ENCODE data around the gene KIF1C. TPM values are rescaled to one million over a fixed set of nuclear protein-coding genes. Genes with fewer than 3 reads are reported as not detected.
A peak's percentile ranks its signal among the peaks of the same experiment; 100 is the strongest.
"Not testable (repeated sequence)": the region's sequence is repeated elsewhere in the genome, so short reads cannot be mapped to it uniquely, and the experiment has no call there.

Gene KIF1C
- total RNA-seq, 1 donor from 2014 or later = 62.3 TPM

DNA sequence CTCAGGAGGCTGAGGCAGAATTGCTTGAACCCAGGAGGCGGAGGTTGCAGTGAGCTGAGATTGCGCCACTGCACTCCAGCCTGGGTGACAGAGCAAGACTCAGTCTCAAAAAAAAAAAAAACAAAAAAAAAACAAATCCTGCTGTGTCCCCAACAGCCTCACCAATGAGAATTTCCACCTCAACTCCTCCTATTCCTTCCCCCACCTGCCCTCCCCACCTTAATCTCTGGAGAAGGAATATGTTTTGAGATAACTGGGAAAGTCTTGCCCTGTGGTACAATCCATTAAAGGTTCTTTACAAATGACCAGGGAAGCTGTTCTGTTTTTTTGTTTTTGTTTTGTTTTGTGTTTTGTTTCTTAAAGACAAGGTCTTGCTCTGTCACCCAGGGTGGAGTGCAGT, 32.4 kb downstream of the KIF1C start:
- DNase-seq; H3K36me3 Mint-ChIP-seq (ENCODE audit: low read depth); H3K9me3 Mint-ChIP-seq; H3K27me3 Mint-ChIP-seq: not testable (repeated sequence)
- intact Hi-C loops (cut with micrococcal nuclease) = loop anchor here (2.0 kb wide), 2 partner anchors 19 to 43 kb away; partner anchors contain the start of gene CAMTA2
- Mint-ChIP-seq H3K4me3 (peak overlapping the region; percentile 81), H3K4me1 (peaks cover 22% of the 10 kb centered on the region), H3K27ac (peak overlapping the region; percentile 92)

DNA sequence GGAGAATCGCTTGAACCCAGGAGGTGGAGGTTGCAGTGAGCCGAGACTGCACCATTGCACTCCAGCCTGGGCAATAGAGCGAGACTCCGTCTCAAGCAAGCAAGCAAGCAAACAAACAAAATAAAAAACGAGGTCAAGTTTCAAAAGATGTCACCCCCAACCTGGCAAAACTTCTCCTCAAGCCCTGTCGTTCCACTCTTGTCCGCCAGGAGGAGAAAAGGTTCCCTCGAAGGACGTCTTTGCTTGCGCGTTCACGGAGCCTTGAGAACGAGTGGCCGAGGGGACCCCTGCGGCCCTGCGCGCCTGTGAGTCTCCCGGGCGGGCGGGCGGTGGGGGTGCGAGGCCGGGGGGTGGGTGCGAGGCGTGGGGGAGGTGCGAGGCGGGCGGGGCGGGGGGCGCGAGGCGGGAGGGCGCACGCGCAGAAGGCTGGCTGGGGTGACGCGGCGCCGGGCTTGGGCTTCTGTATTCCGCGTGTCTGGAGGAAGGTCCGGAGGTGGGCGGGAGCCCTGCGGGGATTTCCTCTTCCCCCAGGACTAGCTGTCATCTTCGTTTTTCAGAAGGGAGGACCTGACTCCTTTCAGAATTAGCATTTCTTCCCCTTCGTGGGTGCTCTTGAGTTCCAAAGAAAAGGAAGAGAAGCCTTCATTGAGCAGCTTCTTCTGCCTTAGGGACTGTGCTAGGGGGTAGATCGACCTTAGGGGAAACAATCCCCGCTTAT, 33.8 kb downstream of the KIF1C start:
- intact Hi-C loops (cut with micrococcal nuclease) = loop anchor here (1.0 to 2.0 kb wide), 3 partner anchors 17 to 45 kb away; partner anchors contain the start of gene CAMTA2

DNA sequence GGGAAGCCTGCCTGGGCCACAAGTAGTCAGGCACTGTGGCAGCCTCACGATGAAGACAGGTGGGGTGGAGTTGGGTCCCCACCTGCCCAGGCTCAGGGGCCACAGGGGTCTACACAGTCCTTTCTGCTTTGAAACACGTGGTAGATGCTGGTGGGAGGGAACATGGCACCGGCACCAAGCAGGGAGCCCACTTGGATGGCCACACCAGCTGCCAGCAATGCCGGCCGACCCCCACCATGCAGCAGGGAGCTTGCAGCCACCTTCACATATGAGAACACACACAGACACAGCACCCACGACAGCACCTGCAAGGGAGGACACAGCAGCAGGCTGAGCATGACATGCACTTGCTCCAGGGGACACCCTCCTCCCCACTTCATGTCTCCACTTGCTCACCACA, 35.1 kb downstream of the KIF1C start:
- H3K27ac Mint-ChIP-seq = peak overlapping the region; percentile 34
- DNase-seq = no peak
- peaks cover 2% of the 10 kb centered on the region for H3K27me3 Mint-ChIP-seq
- no peaks in the 10 kb centered on the region for H3K9me3 Mint-ChIP-seq
- peaks cover 2% of the 10 kb centered on the region for H3K36me3 Mint-ChIP-seq (ENCODE audit: low read depth)
- intact Hi-C loops (cut with micrococcal nuclease) = no loop called here
- H3K4me3 Mint-ChIP-seq = no peak overlapping the region
- peaks cover 22% of the 10 kb centered on the region for H3K4me1 Mint-ChIP-seq

More for the DNA sequence above, 33.8 kb downstream of the KIF1C start:
- peak overlapping the region; percentile 81 for H3K4me3 Mint-ChIP-seq
- H3K9me3 Mint-ChIP-seq = no peaks in the 10 kb centered on the region
- peak overlapping the region; percentile 92 for H3K27ac Mint-ChIP-seq
- peaks cover 2% of the 10 kb centered on the region for H3K36me3 Mint-ChIP-seq (ENCODE audit: low read depth)
- peaks cover 22% of the 10 kb centered on the region for H3K4me1 Mint-ChIP-seq
- H3K27me3 Mint-ChIP-seq = peaks cover 2% of the 10 kb centered on the region
- DNase-seq = peak; percentile 95

DNA sequence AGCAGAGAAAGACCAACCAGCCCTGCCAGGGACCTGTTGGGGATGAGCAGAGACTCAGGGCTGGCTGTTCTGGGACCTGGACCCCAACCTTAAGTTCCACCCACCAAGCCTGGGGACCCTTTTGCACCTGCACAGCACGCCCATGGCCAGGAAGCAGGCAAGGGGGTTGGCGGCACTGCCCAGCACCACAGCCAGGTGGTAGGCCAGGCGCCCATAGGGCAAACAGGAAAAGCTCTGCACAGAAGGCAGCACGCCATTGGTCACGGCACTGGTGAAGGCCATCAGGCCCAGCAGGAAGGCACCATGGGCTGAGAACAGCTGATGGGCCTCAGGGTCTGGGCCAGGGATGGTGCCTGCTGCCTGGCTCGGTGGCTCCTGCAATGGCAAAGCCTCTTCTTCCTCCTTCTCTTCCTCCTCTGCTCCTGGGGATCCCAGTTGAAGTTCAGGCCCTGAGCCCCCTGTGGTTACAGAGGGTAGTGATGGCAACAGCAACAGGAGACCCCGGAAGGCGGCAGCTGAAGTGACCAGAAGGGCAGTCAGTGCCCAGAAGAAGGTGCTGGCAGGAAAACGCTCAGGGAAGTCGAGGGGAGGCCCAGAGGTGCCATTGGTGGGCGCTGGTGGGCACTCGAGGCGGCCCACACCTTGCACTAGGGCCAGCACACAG, 35.7 kb downstream of the KIF1C start:
- Mint-ChIP-seq H3K4me1 (peaks cover 22% of the 10 kb centered on the region), H3K27ac (no peak overlapping the region), H3K36me3 (ENCODE audit: low read depth) (peaks cover 2% of the 10 kb centered on the region), H3K9me3 (no peaks in the 10 kb centered on the region), H3K4me3 (no peak overlapping the region), H3K27me3 (peaks cover 2% of the 10 kb centered on the region)
- intact Hi-C loops (cut with micrococcal nuclease) = no loop called here
- DNase-seq = no peak

GRCh38 chr17:5034063-5034462, 36.3 kb downstream of the KIF1C start:
- peaks cover 22% of the 10 kb centered on the region for H3K4me1 Mint-ChIP-seq
- H3K27me3 Mint-ChIP-seq = peaks cover 2% of the 10 kb centered on the region
- peaks cover 2% of the 10 kb centered on the region for H3K36me3 Mint-ChIP-seq (ENCODE audit: low read depth)
- no peak overlapping the region for H3K27ac Mint-ChIP-seq
- intact Hi-C loops (cut with micrococcal nuclease) = no loop called here
- DNase-seq = no peak
- no peaks in the 10 kb centered on the region for H3K9me3 Mint-ChIP-seq
- H3K4me3 Mint-ChIP-seq = no peak overlapping the region

DNA sequence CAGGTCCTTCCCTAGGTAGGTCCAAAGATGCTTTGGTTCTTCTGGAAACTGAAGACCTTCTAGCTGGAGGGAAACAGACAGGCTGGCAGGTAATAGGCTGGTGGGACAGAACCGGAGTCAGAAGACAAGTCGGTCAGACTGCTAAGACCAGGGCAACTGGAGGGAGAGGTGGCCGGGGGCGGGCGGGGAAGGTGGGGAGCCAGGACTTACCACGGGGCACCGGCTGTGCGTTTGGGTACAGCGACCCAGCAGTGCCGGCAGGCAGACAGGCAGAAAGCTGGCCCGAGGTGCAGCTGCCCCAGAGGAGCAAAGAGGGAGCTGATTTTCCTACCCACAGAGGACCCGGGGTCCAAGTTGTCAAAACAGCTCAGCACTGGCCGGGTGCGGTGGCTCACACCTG, 36.9 kb downstream of the KIF1C start:
- DNase-seq = no peak
- no peak overlapping the region for H3K4me3 Mint-ChIP-seq
- no peak overlapping the region for H3K27ac Mint-ChIP-seq
- H3K4me1 Mint-ChIP-seq = peaks cover 22% of the 10 kb centered on the region
- no peaks in the 10 kb centered on the region for H3K9me3 Mint-ChIP-seq
- H3K36me3 Mint-ChIP-seq (ENCODE audit: low read depth) = peaks cover 2% of the 10 kb centered on the region
- intact Hi-C loops (cut with micrococcal nuclease) = no loop called here
- H3K27me3 Mint-ChIP-seq = peaks cover 2% of the 10 kb centered on the region

- DNase-seq = no peak
- no peak within 1 kb of the TSS for H3K4me3 Mint-ChIP-seq
- H3K27me3 Mint-ChIP-seq = peaks cover 2% of the 10 kb centered on the region
- peaks cover 3% of the 10 kb centered on the region for H3K36me3 Mint-ChIP-seq (ENCODE audit: low read depth)
- no peak within 1 kb of the TSS for H3K27ac Mint-ChIP-seq
- intact Hi-C loops (cut with micrococcal nuclease) = no loop called here
- no peaks in the 10 kb centered on the region for H3K9me3 Mint-ChIP-seq
- H3K4me1 Mint-ChIP-seq = peaks cover 23% of the 10 kb centered on the region
These were observed 37.6 kb downstream of the KIF1C start, which contains the start of gene SLC52A1 for GRCh38 chr17:5035315-5035714. Gene SLC52A1, minus strand, starts transcription at chr17:5035426. Its CDS starts 820 bp downstream, at chr17:5034606.

DNA sequence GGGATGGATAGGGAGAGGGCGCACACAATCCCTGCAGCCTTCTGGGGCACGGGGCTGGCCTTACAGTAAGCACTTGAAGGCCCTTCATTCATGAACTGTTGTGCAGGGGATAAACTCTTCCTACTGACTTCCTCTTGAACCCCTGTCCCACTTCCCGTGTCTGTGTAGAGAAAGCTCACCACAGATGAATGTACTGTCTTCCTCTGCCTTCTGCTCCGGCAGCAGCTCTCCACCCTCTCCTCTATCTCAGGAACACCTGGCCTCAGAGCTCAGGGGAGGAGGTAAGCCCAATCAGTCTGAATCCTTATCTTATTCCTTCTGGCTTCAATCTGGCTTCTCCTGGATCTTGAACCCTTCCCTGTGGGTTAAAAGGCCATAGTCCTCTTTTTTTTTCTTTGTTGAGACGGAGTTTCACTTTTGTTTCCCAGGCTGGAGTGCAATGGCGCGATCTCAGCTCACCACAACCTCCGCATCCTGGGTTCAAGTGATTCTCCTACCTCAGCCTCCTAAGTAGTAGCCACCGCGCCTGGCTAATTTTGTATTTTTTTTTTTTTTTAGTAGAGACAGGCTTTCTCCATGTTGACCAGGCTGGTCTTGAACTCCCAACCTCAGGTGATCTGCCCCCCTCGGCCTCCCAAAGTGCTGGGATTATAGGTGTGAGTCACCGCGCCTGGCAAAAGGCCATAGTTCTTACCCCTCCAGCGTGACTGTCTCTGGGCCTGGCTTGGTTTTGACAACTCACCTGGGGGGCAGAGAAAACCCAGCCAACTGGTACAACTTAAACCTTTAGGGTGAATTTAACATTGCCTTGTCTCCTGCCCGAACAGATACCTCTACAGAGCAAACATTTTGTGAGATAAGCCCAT, 44.6 kb downstream of the KIF1C start:
- intact Hi-C loops (cut with micrococcal nuclease) = no loop called here
- peak overlapping the region; percentile 85 for H3K4me3 Mint-ChIP-seq
- H3K4me1 Mint-ChIP-seq = peaks cover 36% of the 10 kb centered on the region

DNA sequence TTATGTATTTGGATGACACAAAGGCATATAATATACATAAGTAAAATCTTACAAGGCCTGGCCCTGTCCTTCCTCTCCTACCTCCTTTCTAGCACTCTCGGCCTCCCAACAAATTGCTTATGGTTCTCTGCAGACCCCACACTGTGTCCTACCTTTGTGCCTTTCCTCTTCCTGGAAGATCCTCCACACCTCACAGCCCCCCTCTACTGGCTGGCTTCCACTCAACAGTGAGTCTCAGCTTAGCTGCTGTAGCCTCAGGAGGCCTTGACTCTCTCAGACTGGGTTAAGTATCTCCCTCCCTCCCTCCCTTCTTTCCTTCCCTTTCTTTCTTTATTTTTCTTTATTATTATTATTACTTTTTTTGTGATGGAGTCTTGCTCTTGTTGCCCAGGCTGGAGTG, 45.8 kb downstream of the KIF1C start:
- Mint-ChIP-seq H3K4me3 (peak overlapping the region; percentile 77), H3K9me3 (no peaks in the 10 kb centered on the region), H3K36me3 (ENCODE audit: low read depth) (peaks cover 15% of the 10 kb centered on the region), H3K27me3 (no peaks in the 10 kb centered on the region), H3K27ac (peak overlapping the region; percentile 85), H3K4me1 (peaks cover 45% of the 10 kb centered on the region)
- no peak for DNase-seq
- intact Hi-C loops (cut with micrococcal nuclease) = no loop called here

More for the DNA sequence above, 44.6 kb downstream of the KIF1C start:
- Mint-ChIP-seq H3K9me3 (no peaks in the 10 kb centered on the region), H3K36me3 (ENCODE audit: low read depth) (peaks cover 12% of the 10 kb centered on the region), H3K27me3 (no peaks in the 10 kb centered on the region), H3K27ac (peak overlapping the region; percentile 92)
- DNase-seq = peak; percentile 82

GRCh38 chr17:5044630-5045029, 46.9 kb downstream of the KIF1C start:
- H3K36me3 Mint-ChIP-seq (ENCODE audit: low read depth) = peaks cover 15% of the 10 kb centered on the region
- no peak overlapping the region for H3K4me3 Mint-ChIP-seq
- no peaks in the 10 kb centered on the region for H3K9me3 Mint-ChIP-seq
- DNase-seq = no peak
- H3K27ac Mint-ChIP-seq = no peak overlapping the region
- intact Hi-C loops (cut with micrococcal nuclease) = no loop called here
- H3K4me1 Mint-ChIP-seq = peaks cover 50% of the 10 kb centered on the region
- H3K27me3 Mint-ChIP-seq = no peaks in the 10 kb centered on the region

DNA sequence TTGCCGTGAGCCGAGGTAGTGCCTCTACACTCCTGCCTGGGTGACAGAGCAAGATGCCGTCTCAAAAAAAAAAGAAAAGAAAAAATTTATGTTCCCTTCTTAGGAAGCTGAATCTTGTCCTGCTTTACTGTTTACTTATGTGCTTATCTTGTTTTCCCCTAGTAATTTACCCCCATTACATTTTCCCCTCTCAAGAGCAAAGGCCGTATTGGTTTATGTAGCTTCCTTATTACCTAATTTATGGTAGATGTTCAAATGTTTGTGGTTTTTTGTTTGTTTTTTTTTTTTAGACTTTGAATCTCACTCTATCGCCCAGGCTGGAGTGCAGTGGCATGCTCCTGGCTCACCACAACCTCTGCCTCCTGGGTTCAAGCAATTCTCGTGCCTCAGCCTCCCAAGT, 47.7 kb downstream of the KIF1C start:
- Mint-ChIP-seq H3K27me3 (no peaks in the 10 kb centered on the region), H3K27ac (peak overlapping the region; percentile 52), H3K9me3 (no peaks in the 10 kb centered on the region), H3K4me3 (peak overlapping the region; percentile 37), H3K36me3 (ENCODE audit: low read depth) (peaks cover 14% of the 10 kb centered on the region), H3K4me1 (peaks cover 51% of the 10 kb centered on the region)
- intact Hi-C loops (cut with micrococcal nuclease) = no loop called here
- no peak for DNase-seq

DNA sequence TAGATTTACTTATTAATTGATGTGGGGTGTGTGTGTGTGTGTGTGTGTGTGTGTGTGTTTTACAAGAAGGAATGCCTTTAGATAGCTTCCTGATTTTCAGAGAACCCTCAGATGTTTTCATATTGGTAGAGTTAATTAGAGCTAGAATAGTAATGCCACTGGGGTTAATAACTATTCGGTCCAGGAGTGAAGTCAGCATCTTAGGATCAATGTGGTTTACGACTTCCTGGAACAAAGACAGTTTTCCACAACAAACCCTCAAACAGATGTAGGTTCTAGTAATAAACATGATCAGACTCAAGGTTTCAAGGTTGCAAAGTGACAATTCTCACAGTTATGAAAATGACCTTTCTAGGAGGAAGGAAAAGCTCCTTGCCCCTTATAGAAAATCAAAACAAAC, 49.7 kb downstream of the KIF1C start:
- H3K27ac Mint-ChIP-seq = peak overlapping the region; percentile 83
- H3K9me3 Mint-ChIP-seq = no peaks in the 10 kb centered on the region
- H3K36me3 Mint-ChIP-seq (ENCODE audit: low read depth) = peaks cover 14% of the 10 kb centered on the region
- DNase-seq = no peak
- peak overlapping the region; percentile 51 for H3K4me3 Mint-ChIP-seq
- H3K4me1 Mint-ChIP-seq = peaks cover 44% of the 10 kb centered on the region
- H3K27me3 Mint-ChIP-seq = no peaks in the 10 kb centered on the region
- intact Hi-C loops (cut with micrococcal nuclease) = no loop called here

- Mint-ChIP-seq H3K27me3 (no peaks in the 10 kb centered on the region), H3K36me3 (ENCODE audit: low read depth) (peaks cover 17% of the 10 kb centered on the region), H3K27ac (peak overlapping the region; percentile 68), H3K9me3 (no peaks in the 10 kb centered on the region), H3K4me1 (peaks cover 31% of the 10 kb centered on the region), H3K4me3 (peak overlapping the region; percentile 8)
- intact Hi-C loops (cut with micrococcal nuclease) = loop anchor here (2.0 kb wide), 1 partner anchor 19 kb away; no protein-coding TSS in a partner anchor
- DNase-seq = peak; percentile 86
These were observed 51.6 kb downstream of the KIF1C start for GRCh38 chr17:5049314-5049841.

All from activated CD4-positive, alpha-beta T cell treated with anti-CD3 and anti-CD28 coated beads, Interleukin-2, amount 10 ng/mL, durations not matched to agents 24 days and 14 days (primary cell).